Dermis microvascular lymphatic vessel endothelial cell (primary cell): ENCODE results near the gene KCNK10. TPM values are rescaled to one million over a fixed set of nuclear protein-coding genes. Genes with fewer than 3 reads are reported as not detected.

Experiments
- DNase-seq, 2 donors: peaks; one replicate each; pipeline versions ENCODE4 v3.0.0 to v3.0.0-alpha.2; 2010; ENCODE audit warnings: low read depth in 2 of 2
- total RNA-seq: library from RNA; depleted of rRNA; stranded (reverse); fragments of >200 nt; gene quantifications from 2 replicates; pipeline ENCODE4 v1.2.1, GENCODE V29; 2014

Gene KCNK10
- total RNA-seq, 1 donor from 2014 or later: not detected

GRCh38 chr14:88185843-88186242 lies 137.2 kb downstream of the KCNK10 start:
- DNase-seq: no peak

GRCh38 chr14:88184956-88185355 lies 138.1 kb downstream of the KCNK10 start:
- DNase-seq: no peak

GRCh38 chr14:88181072-88181471 lies 142.0 kb downstream of the KCNK10 start:
- no peak for DNase-seq

- DNase-seq: no peak
These were observed 143.4 kb downstream of the KCNK10 start for GRCh38 chr14:88179716-88180115.

- DNase-seq: no peak
These were observed 152.7 kb downstream of the KCNK10 start for GRCh38 chr14:88170333-88170732.

- DNase-seq: peak; percentile 10 to 42
These were observed 154.4 kb downstream of the KCNK10 start for GRCh38 chr14:88168498-88169165.

GRCh38 chr14:88168025-88168424 lies 155.0 kb downstream of the KCNK10 start:
- DNase-seq: no peak

- no peak for DNase-seq
These were observed 156.5 kb downstream of the KCNK10 start for GRCh38 chr14:88166616-88167015.

- DNase-seq: no peak
These were observed 158.0 kb downstream of the KCNK10 start for GRCh38 chr14:88164906-88165534.

- DNase-seq: no peak
These were observed 159.3 kb downstream of the KCNK10 start for GRCh38 chr14:88163731-88164255.

GRCh38 chr14:88156127-88156526 lies 166.9 kb downstream of the KCNK10 start:
- no peak for DNase-seq

GRCh38 chr14:88154926-88155325 lies 168.1 kb downstream of the KCNK10 start:
- no peak for DNase-seq

GRCh38 chr14:88154321-88154720 lies 168.7 kb downstream of the KCNK10 start:
- no peak for DNase-seq

- DNase-seq: no peak
These were observed 176.0 kb downstream of the KCNK10 start for GRCh38 chr14:88146881-88147649.

- DNase-seq: no peak
These were observed 179.3 kb downstream of the KCNK10 start for GRCh38 chr14:88143810-88144209.

GRCh38 chr14:88142997-88143396 lies 180.1 kb downstream of the KCNK10 start:
- no peak for DNase-seq

GRCh38 chr14:88140874-88141273 lies 182.2 kb downstream of the KCNK10 start:
- DNase-seq: no peak

- DNase-seq: no peak
These were observed 185.7 kb downstream of the KCNK10 start for GRCh38 chr14:88137327-88137726.
